Loucy (cell line): ENCODE results near the gene SARNP.
A peak's percentile ranks its signal among the peaks of the same experiment; 100 is the strongest.

Source experiments
- H2AFZ ChIP-seq: fragments of 200-600 bp; sonication (generic); 2 replicates; pipeline ENCODE4 v1.6.0; 2016; ENCODE audit warnings: antibody characterized with exemption, mild to moderate bottlenecking, low read length, moderate library complexity
- H3F3A ChIP-seq: fragments of 200-600 bp; 2 replicates; pipeline ENCODE4 v1.6.0; 2016; ENCODE audit warnings: antibody characterized with exemption, low read depth, mild to moderate bottlenecking
- H3K27me3 ChIP-seq: fragments of 200-600 bp; sonication (generic); 2 replicates; pipeline ENCODE4 v1.6.1; 2014; ENCODE audit warnings: low read length, mild to moderate bottlenecking; ENCODE audit not compliant: insufficient read depth, poor library complexity, severe bottlenecking
- H3K36me3 ChIP-seq: fragments of 200-600 bp; sonication (generic); 2 replicates; pipeline ENCODE4 v1.6.1; 2016; ENCODE audit warnings: low read length; ENCODE audit not compliant: insufficient read depth
- H3K4me1 ChIP-seq: fragments of 200-600 bp; sonication (generic); 2 replicates; pipeline ENCODE4 v1.5.1; 2014; ENCODE audit warnings: low read length, mild to moderate bottlenecking; ENCODE audit not compliant: insufficient read depth, poor library complexity, severe bottlenecking
- H3K4me2 ChIP-seq: fragments of 200-600 bp; sonication (generic); 2 replicates; pipeline ENCODE4 v1.6.0; 2014; ENCODE audit warnings: antibody characterized with exemption, low read length, low read depth, mild to moderate bottlenecking; ENCODE audit not compliant: poor library complexity, severe bottlenecking
- H3K4me3 ChIP-seq: fragments of 200-600 bp; sonication (generic); 2 replicates; pipeline ENCODE4 v1.5.1; 2014; ENCODE audit warnings: low read length, mild to moderate bottlenecking, mixed read lengths; ENCODE audit not compliant: poor library complexity, severe bottlenecking
- H3K79me2 ChIP-seq: fragments of 200-600 bp; sonication (generic); 2 replicates; pipeline ENCODE4 v1.6.1; 2014; ENCODE audit warnings: low read length; ENCODE audit not compliant: insufficient read depth
- H3K9ac ChIP-seq: fragments of 200-600 bp; sonication (generic); 2 replicates; pipeline ENCODE4 v1.6.0; 2014; ENCODE audit warnings: mild to moderate bottlenecking, low read depth, low read length, moderate library complexity; ENCODE audit not compliant: poor library complexity, severe bottlenecking
- H3K9me2 ChIP-seq: fragments of 200-600 bp; sonication (generic); replicated peaks from 2 replicates; pipeline ENCODE4 v1.6.1; 2016; ENCODE audit warnings: low read depth, low read length, mixed read lengths
- H3K9me3 ChIP-seq: fragments of 200-600 bp; sonication (generic); 2 replicates; pipeline ENCODE4 v1.6.1; 2014; ENCODE audit warnings: mild to moderate bottlenecking, antibody characterized with exemption, low read length, low read depth; ENCODE audit not compliant: insufficient read depth
- H4K20me1 ChIP-seq: fragments of 200-600 bp; sonication (generic); 2 replicates; pipeline ENCODE4 v1.6.0; 2014; ENCODE audit warnings: antibody characterized with exemption, low read length, mild to moderate bottlenecking; ENCODE audit not compliant: insufficient read depth, poor library complexity, severe bottlenecking
- EZH2phosphoT487 ChIP-seq: fragments of 200-600 bp; IDR thresholded peaks from 2 replicates; pipeline ENCODE4 v1.6.1; 2018; ENCODE audit warnings: antibody characterized with exemption, mild to moderate bottlenecking, moderate library complexity, borderline replicate concordance
- TF ChIP-seq, protein P1 (sequence below): fragments of 200-600 bp; sonication (generic); conservative IDR thresholded peaks from 2 replicates; pipeline ENCODE4 v1.5.1; 2014; ENCODE audit warnings: mild to moderate bottlenecking, antibody characterized with exemption, low read length

The SARNP gene

GRCh38 chr12:55716582-55716957, 101.0 kb downstream of the SARNP start:
- no peaks in the 10 kb centered on the region for H3K36me3 ChIP-seq
- peaks cover 26% of the 10 kb centered on the region; the same call in 1 of the 2 replicates for H3K79me2 ChIP-seq
- H3F3A ChIP-seq = no peaks in the 10 kb centered on the region
- H3K27me3 ChIP-seq = no peaks in the 10 kb centered on the region
- peak overlapping the region; percentile 92 for H3K4me2 ChIP-seq
- no peaks in the 10 kb centered on the region for H4K20me1 ChIP-seq
- peak overlapping the region; percentile 88 for H3K4me3 ChIP-seq
- peak overlapping the region; percentile 96 for H2AFZ ChIP-seq
- peaks cover 23% of the 10 kb centered on the region for H3K4me1 ChIP-seq
- TF ChIP-seq, protein P1, sequence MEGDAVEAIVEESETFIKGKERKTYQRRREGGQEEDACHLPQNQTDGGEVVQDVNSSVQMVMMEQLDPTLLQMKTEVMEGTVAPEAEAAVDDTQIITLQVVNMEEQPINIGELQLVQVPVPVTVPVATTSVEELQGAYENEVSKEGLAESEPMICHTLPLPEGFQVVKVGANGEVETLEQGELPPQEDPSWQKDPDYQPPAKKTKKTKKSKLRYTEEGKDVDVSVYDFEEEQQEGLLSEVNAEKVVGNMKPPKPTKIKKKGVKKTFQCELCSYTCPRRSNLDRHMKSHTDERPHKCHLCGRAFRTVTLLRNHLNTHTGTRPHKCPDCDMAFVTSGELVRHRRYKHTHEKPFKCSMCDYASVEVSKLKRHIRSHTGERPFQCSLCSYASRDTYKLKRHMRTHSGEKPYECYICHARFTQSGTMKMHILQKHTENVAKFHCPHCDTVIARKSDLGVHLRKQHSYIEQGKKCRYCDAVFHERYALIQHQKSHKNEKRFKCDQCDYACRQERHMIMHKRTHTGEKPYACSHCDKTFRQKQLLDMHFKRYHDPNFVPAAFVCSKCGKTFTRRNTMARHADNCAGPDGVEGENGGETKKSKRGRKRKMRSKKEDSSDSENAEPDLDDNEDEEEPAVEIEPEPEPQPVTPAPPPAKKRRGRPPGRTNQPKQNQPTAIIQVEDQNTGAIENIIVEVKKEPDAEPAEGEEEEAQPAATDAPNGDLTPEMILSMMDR = no peak
- no peak for TF ChIP-seq EZH2phosphoT487
- peak overlapping the region; percentile 79 for H3K9ac ChIP-seq
- no peaks in the 10 kb centered on the region for H3K9me3 ChIP-seq
- no peaks in the 10 kb centered on the region for H3K9me2 ChIP-seq

GRCh38 chr12:55715833-55716581, 101.5 kb downstream of the SARNP start, which contains the start of gene BLOC1S1:
Gene BLOC1S1 (plus strand): TSS chr12:55716046. CDS start chr12:55716052, 6 bp downstream.
- Histone ChIP-seq H3K4me3 (peak within 1 kb of the TSS; percentile 88), H2AFZ (peak within 1 kb of the TSS; percentile 96), H3K4me1 (peaks cover 23% of the 10 kb centered on the region), H3K9me3 (no peaks in the 10 kb centered on the region), H3K9me2 (no peaks in the 10 kb centered on the region), H3K9ac (peak within 1 kb of the TSS; percentile 79), H4K20me1 (no peaks in the 10 kb centered on the region), H3K36me3 (no peaks in the 10 kb centered on the region), H3K79me2 (peaks cover 26% of the 10 kb centered on the region; the same call in 1 of the 2 replicates), H3F3A (no peaks in the 10 kb centered on the region), H3K4me2 (peak within 1 kb of the TSS; percentile 92), H3K27me3 (no peaks in the 10 kb centered on the region)
- TF ChIP-seq, protein P1 = no peak
- TF ChIP-seq EZH2phosphoT487 = no peak

GRCh38 chr12:55715169-55715764, 102.3 kb downstream of the SARNP start:
- TF ChIP-seq, protein P1 = no peak
- peak overlapping the region; percentile 79 for H3K9ac ChIP-seq
- H3F3A ChIP-seq = no peaks in the 10 kb centered on the region
- no peaks in the 10 kb centered on the region for H4K20me1 ChIP-seq
- H3K4me2 ChIP-seq = peak overlapping the region; percentile 92
- H3K27me3 ChIP-seq = no peaks in the 10 kb centered on the region
- H3K4me1 ChIP-seq = peaks cover 23% of the 10 kb centered on the region
- H3K9me2 ChIP-seq = no peaks in the 10 kb centered on the region
- H3K4me3 ChIP-seq = peak overlapping the region; percentile 88
- H3K36me3 ChIP-seq = no peaks in the 10 kb centered on the region
- H3K9me3 ChIP-seq = no peaks in the 10 kb centered on the region
- H2AFZ ChIP-seq = peak overlapping the region; percentile 96
- peaks cover 26% of the 10 kb centered on the region; the same call in 1 of the 2 replicates for H3K79me2 ChIP-seq
